ENCODE measurements around the gene DPYD.

The DPYD gene

GRCh38 chr1:97926017-97926708, 5.3 kb upstream of the DPYD start:
- no peaks in the 10 kb centered on the region for H3K9me3 ChIP-seq (ENCODE audit: control insufficient read depth, insufficient read depth, low read length)
- no peak overlapping the region for H3K27ac ChIP-seq (ENCODE audit: low read length)
- WGBS (ENCODE audit: insufficient coverage, insufficient read length) = no CpG with 5 or more reads among the region's 3 CpGs
- H3K4me1 ChIP-seq (ENCODE audit: control insufficient read depth, insufficient read depth, low read length) = no peaks in the 10 kb centered on the region
- H3K4me3 ChIP-seq (ENCODE audit: low read length) = no peak overlapping the region
- DNase-seq (ENCODE audit: low read depth, low spot score) = no peak
- no peaks in the 10 kb centered on the region for H3K27me3 ChIP-seq (ENCODE audit: control insufficient read depth, insufficient read depth, low read length)
- no peaks in the 10 kb centered on the region for H3K36me3 ChIP-seq (ENCODE audit: control insufficient read depth, insufficient read depth, low read length)

DNA sequence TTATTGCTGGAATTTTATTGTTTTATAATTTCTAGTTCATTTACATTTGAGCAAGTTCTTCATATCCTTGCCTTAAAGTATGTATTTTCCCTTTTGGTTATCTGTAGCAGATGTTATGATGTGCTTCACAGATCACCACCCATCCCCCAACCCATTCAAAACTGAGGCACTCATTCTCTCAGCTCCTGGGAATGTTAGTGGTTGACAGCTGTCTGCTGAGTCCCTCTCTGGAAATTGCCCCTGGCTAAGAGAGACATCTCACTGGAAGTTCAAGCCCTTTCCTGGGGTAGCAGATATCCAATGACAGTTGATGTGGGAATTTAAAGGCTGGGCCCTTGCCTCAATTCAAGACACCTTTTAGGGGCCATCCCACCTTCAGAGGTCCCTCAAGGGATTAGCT, 4.3 kb upstream of the DPYD start:
- no peaks in the 10 kb centered on the region for H3K4me1 ChIP-seq (ENCODE audit: control insufficient read depth, insufficient read depth, low read length)
- no peaks in the 10 kb centered on the region for H3K36me3 ChIP-seq (ENCODE audit: control insufficient read depth, insufficient read depth, low read length)
- H3K27me3 ChIP-seq (ENCODE audit: control insufficient read depth, insufficient read depth, low read length) = no peaks in the 10 kb centered on the region
- no peak for DNase-seq (ENCODE audit: low read depth, low spot score)
- no peak overlapping the region for H3K4me3 ChIP-seq (ENCODE audit: low read length)
- H3K9me3 ChIP-seq (ENCODE audit: control insufficient read depth, insufficient read depth, low read length) = no peaks in the 10 kb centered on the region
- no peak overlapping the region for H3K27ac ChIP-seq (ENCODE audit: low read length)

GRCh38 chr1:97923811-97924210, 3.0 kb upstream of the DPYD start:
- no CpG with 5 or more reads among the region's 2 CpGs for WGBS (ENCODE audit: insufficient coverage, insufficient read length)
- H3K36me3 ChIP-seq (ENCODE audit: control insufficient read depth, insufficient read depth, low read length) = no peaks in the 10 kb centered on the region
- H3K9me3 ChIP-seq (ENCODE audit: control insufficient read depth, insufficient read depth, low read length) = no peaks in the 10 kb centered on the region
- H3K27me3 ChIP-seq (ENCODE audit: control insufficient read depth, insufficient read depth, low read length) = no peaks in the 10 kb centered on the region
- H3K27ac ChIP-seq (ENCODE audit: low read length) = no peak overlapping the region
- H3K4me3 ChIP-seq (ENCODE audit: low read length) = no peak overlapping the region
- DNase-seq (ENCODE audit: low read depth, low spot score) = no peak
- no peaks in the 10 kb centered on the region for H3K4me1 ChIP-seq (ENCODE audit: control insufficient read depth, insufficient read depth, low read length)

GRCh38 chr1:97920276-97920831, 480 bp downstream of the DPYD start:
- Histone ChIP-seq H3K4me3 (ENCODE audit: low read length) (peak overlapping the region; percentile 91; the same call in 1 of the 2 replicates), H3K4me1 (ENCODE audit: control insufficient read depth, insufficient read depth, low read length) (no peaks in the 10 kb centered on the region), H3K27ac (ENCODE audit: low read length) (no peak overlapping the region), H3K27me3 (ENCODE audit: control insufficient read depth, insufficient read depth, low read length) (no peaks in the 10 kb centered on the region), H3K36me3 (ENCODE audit: control insufficient read depth, insufficient read depth, low read length) (no peaks in the 10 kb centered on the region), H3K9me3 (ENCODE audit: control insufficient read depth, insufficient read depth, low read length) (no peaks in the 10 kb centered on the region)
- DNase-seq (ENCODE audit: low read depth, low spot score) = no peak
- no CpG with 5 or more reads among the region's 24 CpGs for WGBS (ENCODE audit: insufficient coverage, insufficient read length)

DNA sequence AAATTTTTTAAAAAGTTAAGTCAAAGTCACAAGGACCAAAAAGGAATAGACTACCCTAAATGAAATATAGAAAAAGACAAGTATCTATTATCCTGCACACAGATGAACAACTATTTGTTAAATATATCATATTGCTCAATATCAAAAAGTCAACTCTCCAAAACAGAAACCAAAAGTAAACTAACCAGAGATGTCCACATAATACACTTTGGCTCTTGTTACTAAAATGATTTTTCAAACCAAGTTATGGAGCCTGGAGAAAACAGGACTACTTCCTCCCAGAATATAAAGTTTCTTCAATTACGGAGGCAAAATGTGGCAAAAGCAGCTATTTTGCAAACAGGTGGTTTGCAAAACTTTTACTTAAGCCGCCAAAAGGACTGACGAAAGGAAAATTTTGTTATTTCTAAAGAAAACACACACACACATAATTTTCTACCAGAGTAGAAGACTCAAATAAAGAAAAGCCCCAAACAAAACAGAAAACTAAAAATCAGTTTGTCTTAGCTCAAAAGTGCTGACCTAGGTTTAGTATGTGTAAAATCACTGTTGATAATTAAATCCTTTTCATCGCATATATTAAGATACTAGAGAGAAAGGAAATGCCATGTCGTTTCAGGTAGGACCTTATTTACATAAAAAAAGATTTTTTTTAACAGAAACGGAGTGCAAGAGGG, 1.1 kb downstream of the DPYD start:
- no peaks in the 10 kb centered on the region for H3K9me3 ChIP-seq (ENCODE audit: control insufficient read depth, insufficient read depth, low read length)
- no peaks in the 10 kb centered on the region for H3K27me3 ChIP-seq (ENCODE audit: control insufficient read depth, insufficient read depth, low read length)
- no CpG with 5 or more reads among the region's 6 CpGs for WGBS (ENCODE audit: insufficient coverage, insufficient read length)
- H3K36me3 ChIP-seq (ENCODE audit: control insufficient read depth, insufficient read depth, low read length) = no peaks in the 10 kb centered on the region
- H3K4me1 ChIP-seq (ENCODE audit: control insufficient read depth, insufficient read depth, low read length) = no peaks in the 10 kb centered on the region
- no peak overlapping the region for H3K4me3 ChIP-seq (ENCODE audit: low read length)
- no peak for DNase-seq (ENCODE audit: low read depth, low spot score)
- no peak overlapping the region for H3K27ac ChIP-seq (ENCODE audit: low read length)

- Histone ChIP-seq H3K27ac (ENCODE audit: low read length) (no peak overlapping the region), H3K4me3 (ENCODE audit: low read length) (no peak overlapping the region)
- no peak for DNase-seq (ENCODE audit: low read depth, low spot score)
Measured at GRCh38 chr1:97918961-97919360, 1.9 kb downstream of the DPYD start.

DNA sequence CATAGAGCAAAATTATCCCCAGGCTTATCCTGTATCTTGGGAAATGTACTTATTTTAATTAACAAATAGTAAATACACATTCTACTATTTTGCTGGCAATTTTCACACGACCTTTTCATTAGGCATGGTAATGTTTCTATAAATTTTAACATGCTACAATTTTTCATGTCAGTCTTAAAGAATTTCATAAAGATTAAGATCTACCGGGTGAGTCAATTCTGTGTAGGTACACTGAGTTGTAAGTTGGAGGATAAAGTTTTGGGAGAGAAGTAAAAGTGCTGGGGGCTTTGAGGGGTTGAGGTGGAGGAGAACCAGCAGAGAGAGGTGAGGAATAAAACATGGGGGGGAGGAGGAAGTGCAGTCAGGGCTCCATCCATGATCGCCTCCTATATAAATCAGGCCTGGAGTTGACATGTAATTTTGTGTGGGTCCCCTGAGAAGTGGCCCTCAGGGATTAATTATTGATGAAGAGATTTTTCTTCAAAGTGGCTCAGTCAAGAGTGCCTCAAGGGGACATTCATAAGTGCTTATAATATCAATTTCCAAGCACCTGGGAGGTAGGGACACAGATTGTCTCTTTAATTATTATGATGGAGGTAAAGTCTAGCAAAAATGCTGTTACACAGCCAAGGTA, 7.2 kb downstream of the DPYD start:
- H3K9me3 ChIP-seq (ENCODE audit: control insufficient read depth, insufficient read depth, low read length) = no peaks in the 10 kb centered on the region
- DNase-seq (ENCODE audit: low read depth, low spot score) = no peak
- H3K27me3 ChIP-seq (ENCODE audit: control insufficient read depth, insufficient read depth, low read length) = no peaks in the 10 kb centered on the region
- no peaks in the 10 kb centered on the region for H3K4me1 ChIP-seq (ENCODE audit: control insufficient read depth, insufficient read depth, low read length)
- no CpG with 5 or more reads among the region's 3 CpGs for WGBS (ENCODE audit: insufficient coverage, insufficient read length)
- no peak overlapping the region for H3K27ac ChIP-seq (ENCODE audit: low read length)
- no peak overlapping the region for H3K4me3 ChIP-seq (ENCODE audit: low read length)
- no peaks in the 10 kb centered on the region for H3K36me3 ChIP-seq (ENCODE audit: control insufficient read depth, insufficient read depth, low read length)

More at GRCh38 chr1:97918961-97919360, 1.9 kb downstream of the DPYD start:
- no peaks in the 10 kb centered on the region for H3K9me3 ChIP-seq (ENCODE audit: control insufficient read depth, insufficient read depth, low read length)
- no CpG with 5 or more reads among the region's 1 CpG for WGBS (ENCODE audit: insufficient coverage, insufficient read length)
- no peaks in the 10 kb centered on the region for H3K27me3 ChIP-seq (ENCODE audit: control insufficient read depth, insufficient read depth, low read length)
- H3K4me1 ChIP-seq (ENCODE audit: control insufficient read depth, insufficient read depth, low read length) = no peaks in the 10 kb centered on the region
- no peaks in the 10 kb centered on the region for H3K36me3 ChIP-seq (ENCODE audit: control insufficient read depth, insufficient read depth, low read length)

DNA sequence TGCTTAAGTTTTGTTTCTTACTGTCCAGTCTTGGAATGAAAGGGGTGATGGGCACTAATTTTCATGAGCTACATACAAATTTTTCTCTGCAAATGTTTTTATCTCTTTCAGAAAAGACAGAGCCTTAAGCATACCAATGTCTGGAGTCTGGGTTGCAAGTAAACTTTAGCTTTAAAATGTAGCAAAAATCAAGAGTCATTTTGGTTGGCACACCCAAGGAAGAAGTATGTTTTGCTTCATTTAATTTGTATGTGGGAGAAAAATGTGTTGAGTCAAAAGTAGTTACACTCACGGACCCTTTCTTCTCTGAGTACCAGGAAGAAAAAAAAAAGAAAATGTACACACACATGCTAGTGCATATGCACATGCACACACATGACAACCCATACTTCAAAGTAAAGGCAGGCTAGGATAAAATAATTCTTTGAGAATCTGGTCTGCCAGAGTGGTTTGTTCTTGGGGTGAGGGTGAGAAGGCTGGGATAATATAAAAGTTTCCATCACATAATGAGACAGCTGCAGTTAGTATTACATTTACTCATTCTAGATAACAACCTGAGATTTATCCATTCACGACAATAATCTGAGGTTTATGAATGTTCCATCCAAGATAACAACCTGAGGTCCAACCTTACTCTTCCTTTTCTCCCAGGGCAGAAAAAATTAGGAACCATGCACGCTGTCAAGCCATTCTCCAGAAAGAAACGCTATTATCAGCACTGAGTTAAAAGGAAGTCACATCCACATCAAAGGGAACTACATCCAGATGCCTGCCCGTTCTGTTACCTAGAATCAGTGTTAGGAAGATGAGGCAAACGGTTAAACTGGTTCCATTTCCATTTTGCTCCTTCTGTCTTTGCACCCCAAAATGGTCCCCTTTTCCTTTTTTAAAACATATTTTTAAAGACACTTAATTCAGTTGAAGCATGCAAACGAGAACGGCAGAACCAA, 9.3 kb downstream of the DPYD start:
- H3K4me1 ChIP-seq (ENCODE audit: control insufficient read depth, insufficient read depth, low read length) = no peaks in the 10 kb centered on the region
- no peak for DNase-seq (ENCODE audit: low read depth, low spot score)
- H3K36me3 ChIP-seq (ENCODE audit: control insufficient read depth, insufficient read depth, low read length) = no peaks in the 10 kb centered on the region
- H3K27me3 ChIP-seq (ENCODE audit: control insufficient read depth, insufficient read depth, low read length) = no peaks in the 10 kb centered on the region
- no peak overlapping the region for H3K4me3 ChIP-seq (ENCODE audit: low read length)
- no CpG with 5 or more reads among the region's 8 CpGs for WGBS (ENCODE audit: insufficient coverage, insufficient read length)
- H3K27ac ChIP-seq (ENCODE audit: low read length) = no peak overlapping the region
- H3K9me3 ChIP-seq (ENCODE audit: control insufficient read depth, insufficient read depth, low read length) = no peaks in the 10 kb centered on the region

DNA sequence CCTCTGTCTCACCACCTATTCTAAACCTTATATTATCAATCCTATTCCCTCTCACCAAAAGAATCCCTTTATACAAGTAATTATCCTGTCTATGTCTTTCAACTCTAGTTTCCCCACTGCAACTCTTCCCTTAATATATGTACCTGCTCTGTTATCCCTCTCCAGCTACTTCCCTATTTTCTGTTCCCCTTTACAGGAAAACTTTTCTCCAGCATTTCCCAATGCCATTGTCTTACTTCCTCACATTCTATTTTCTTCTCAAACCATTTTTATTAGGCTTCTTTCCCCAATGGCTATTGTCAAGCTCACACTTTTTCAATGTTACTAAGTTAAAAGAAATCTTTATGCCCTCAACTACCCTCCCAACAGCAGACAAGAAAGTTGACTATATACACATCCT, 11.6 kb downstream of the DPYD start:
- no peaks in the 10 kb centered on the region for H3K9me3 ChIP-seq (ENCODE audit: control insufficient read depth, insufficient read depth, low read length)
- H3K36me3 ChIP-seq (ENCODE audit: control insufficient read depth, insufficient read depth, low read length) = no peaks in the 10 kb centered on the region
- H3K27ac ChIP-seq (ENCODE audit: low read length) = no peak overlapping the region
- DNase-seq (ENCODE audit: low read depth, low spot score) = no peak
- H3K4me1 ChIP-seq (ENCODE audit: control insufficient read depth, insufficient read depth, low read length) = no peaks in the 10 kb centered on the region
- H3K4me3 ChIP-seq (ENCODE audit: low read length) = no peak overlapping the region
- H3K27me3 ChIP-seq (ENCODE audit: control insufficient read depth, insufficient read depth, low read length) = no peaks in the 10 kb centered on the region

DNA sequence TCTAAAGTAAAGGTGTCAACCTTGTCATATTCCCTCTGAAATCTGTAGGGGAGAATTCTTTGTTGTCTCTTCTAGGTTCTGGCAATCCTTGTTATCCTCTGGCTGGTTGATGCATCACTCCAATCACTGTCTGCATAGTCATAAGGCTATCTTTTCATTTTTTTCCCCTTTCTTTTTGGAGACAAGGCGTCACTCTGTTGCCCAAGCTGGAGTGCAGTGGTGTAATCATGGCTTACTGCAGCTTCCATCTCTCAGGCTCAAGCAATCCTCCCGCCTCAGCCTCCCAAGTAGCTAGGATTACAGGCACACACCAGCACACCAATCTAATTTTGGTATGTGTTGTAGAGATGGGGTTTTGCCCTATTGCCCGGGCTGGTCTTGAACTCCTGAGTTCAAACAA, 12.9 kb downstream of the DPYD start:
- Histone ChIP-seq H3K9me3 (ENCODE audit: control insufficient read depth, insufficient read depth, low read length) (no peaks in the 10 kb centered on the region), H3K4me3 (ENCODE audit: low read length) (no peak overlapping the region), H3K4me1 (ENCODE audit: control insufficient read depth, insufficient read depth, low read length) (no peaks in the 10 kb centered on the region), H3K27me3 (ENCODE audit: control insufficient read depth, insufficient read depth, low read length) (no peaks in the 10 kb centered on the region), H3K27ac (ENCODE audit: low read length) (no peak overlapping the region), H3K36me3 (ENCODE audit: control insufficient read depth, insufficient read depth, low read length) (no peaks in the 10 kb centered on the region)
- WGBS (ENCODE audit: insufficient coverage, insufficient read length) = no CpG with 5 or more reads among the region's 3 CpGs
- no peak for DNase-seq (ENCODE audit: low read depth, low spot score)
